HEK293T (cell line): ENCODE data around the gene SSRP1.

Experiments used
- BHLHE40 ChIP-seq: fragments of 450-650 bp; IDR thresholded peaks from 2 replicates; pipeline ENCODE4 v1.6.1; 2016; ENCODE audit warnings: mild to moderate bottlenecking, moderate library complexity, borderline replicate concordance
- ELF4 ChIP-seq: fragments of 450-650 bp; IDR thresholded peaks from 2 replicates; pipeline ENCODE4 v1.6.1; 2017; ENCODE audit warnings: antibody characterized with exemption
- HDGF ChIP-seq: fragments of 450-650 bp; IDR thresholded peaks from 2 replicates; pipeline ENCODE4 v1.6.1; 2017; ENCODE audit warnings: antibody characterized with exemption, borderline replicate concordance
- NFRKB ChIP-seq: fragments of 450-650 bp; IDR thresholded peaks from 2 replicates; pipeline ENCODE4 v1.6.1; 2016; ENCODE audit warnings: mild to moderate bottlenecking, moderate library complexity
- SP1 ChIP-seq: fragments of 450-650 bp; IDR thresholded peaks from 2 replicates; pipeline ENCODE4 v1.6.1; 2017
- ZNF384 ChIP-seq: fragments of 450-650 bp; IDR thresholded peaks from 2 replicates; pipeline ENCODE4 v1.6.1; 2016
- TF ChIP-seq, protein P1 (sequence below): fragments of 450-650 bp; IDR thresholded peaks from 2 replicates; pipeline ENCODE4 v1.6.1; 2016

DNA sequence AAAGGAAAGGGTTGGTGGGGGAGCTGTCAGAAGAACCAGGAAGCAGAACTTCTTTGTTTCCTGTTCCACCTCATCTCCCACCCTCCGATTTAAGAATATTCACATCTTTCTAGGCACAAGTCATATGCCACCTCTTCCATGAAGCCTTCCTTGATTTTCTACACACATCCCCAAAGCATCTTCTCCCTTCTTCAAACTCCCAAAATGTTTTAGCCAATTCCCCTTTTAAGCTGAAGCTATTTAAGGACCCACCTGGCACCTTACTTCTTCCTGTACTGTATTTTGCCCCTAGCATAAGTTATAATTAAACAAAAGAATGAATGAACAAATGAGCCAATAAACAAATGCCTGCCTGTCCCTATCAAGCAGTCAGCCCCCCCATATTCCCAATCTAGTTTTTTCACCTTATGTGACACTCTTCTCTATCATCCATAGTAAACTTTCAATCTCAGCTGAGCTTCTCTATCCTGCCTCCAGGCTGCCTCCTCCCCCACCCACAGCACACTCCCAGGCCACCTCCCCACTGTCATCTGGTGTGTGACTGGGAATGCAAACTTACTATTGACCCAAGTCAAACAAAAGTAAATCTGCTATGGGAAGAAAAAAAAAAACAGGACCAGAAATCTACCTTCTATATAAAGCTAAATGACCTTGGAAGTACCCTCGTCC is 14.8 kb downstream of the SSRP1 start:
- TF ChIP-seq ZNF384 (no peak), HDGF (no peak), SP1 (no peak), BHLHE40 (no peak), ELF4 (no peak), NFRKB (no peak)
- TF ChIP-seq, protein P1, sequence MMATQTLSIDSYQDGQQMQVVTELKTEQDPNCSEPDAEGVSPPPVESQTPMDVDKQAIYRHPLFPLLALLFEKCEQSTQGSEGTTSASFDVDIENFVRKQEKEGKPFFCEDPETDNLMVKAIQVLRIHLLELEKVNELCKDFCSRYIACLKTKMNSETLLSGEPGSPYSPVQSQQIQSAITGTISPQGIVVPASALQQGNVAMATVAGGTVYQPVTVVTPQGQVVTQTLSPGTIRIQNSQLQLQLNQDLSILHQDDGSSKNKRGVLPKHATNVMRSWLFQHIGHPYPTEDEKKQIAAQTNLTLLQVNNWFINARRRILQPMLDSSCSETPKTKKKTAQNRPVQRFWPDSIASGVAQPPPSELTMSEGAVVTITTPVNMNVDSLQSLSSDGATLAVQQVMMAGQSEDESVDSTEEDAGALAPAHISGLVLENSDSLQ = no peak
